IPS DF 6.9 (cell line): ENCODE results near the gene RASL11A.

ENCODE experiments used
- DNase-seq: peaks from one replicate; pipeline ENCODE4 v3.0.0-alpha.2; 2013; ENCODE audit warnings: low read depth, low spot score
- H3K27ac ChIP-seq: one replicate; pipeline ENCODE4 v1.5.1; 2013; ENCODE audit warnings: low read length, control low read depth
- H3K27me3 ChIP-seq: 2 replicates; pipeline ENCODE4 v1.6.1; 2013; ENCODE audit warnings: mild to moderate bottlenecking, low read length; ENCODE audit not compliant: control insufficient read depth, insufficient read depth
- H3K36me3 ChIP-seq: 2 replicates; pipeline ENCODE4 v1.6.1; 2013; ENCODE audit warnings: low read length; ENCODE audit not compliant: control insufficient read depth, insufficient read depth
- H3K4me1 ChIP-seq: 2 replicates; pipeline ENCODE4 v1.6.1; 2013; ENCODE audit warnings: low read length; ENCODE audit not compliant: control insufficient read depth, insufficient read depth
- H3K4me3 ChIP-seq: 2 replicates; pipeline ENCODE4 v1.5.1; 2013; ENCODE audit warnings: mild to moderate bottlenecking, low read length
- H3K9me3 ChIP-seq: 2 replicates; pipeline ENCODE4 v1.6.1; 2013; ENCODE audit warnings: low read length, inconsistent platforms; ENCODE audit not compliant: control insufficient read depth, insufficient read depth
- WGBS: extraction: QIAGEN DNeasy Blood & Tissue Kit; methylation state at CpG from one replicate; pipeline ENCODE4 v1.1.7; 2013; ENCODE audit warnings: mixed read lengths, missing lambda C conversion rate; ENCODE audit not compliant: insufficient read length, insufficient coverage; 5-methylcytosine and 5-hydroxymethylcytosine counted together

The RASL11A gene

DNA sequence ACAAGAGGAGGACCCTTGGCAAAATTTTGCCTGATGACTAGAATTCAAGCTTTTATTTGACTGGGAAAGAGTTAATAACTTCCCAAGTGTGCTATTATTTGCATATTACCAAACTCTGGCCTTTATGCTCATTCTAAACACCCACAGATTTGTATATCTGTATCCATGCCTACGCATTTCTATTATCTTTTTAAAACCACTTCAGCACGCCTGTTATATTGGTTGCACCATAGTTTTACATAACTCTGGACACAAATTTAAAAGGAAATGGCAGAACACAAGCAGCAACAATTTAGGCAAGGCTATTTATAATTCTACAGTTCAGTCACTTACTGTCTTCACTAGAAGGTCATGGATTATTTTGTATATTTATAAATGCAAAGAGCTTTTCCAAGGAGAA lies 3.7 kb upstream of the RASL11A start:
- Histone ChIP-seq H3K4me3 (no peak overlapping the region), H3K4me1 (peaks cover 2% of the 10 kb centered on the region; the same call in 1 of the 2 replicates), H3K9me3 (no peaks in the 10 kb centered on the region), H3K27ac (no peak overlapping the region), H3K27me3 (peaks cover 4% of the 10 kb centered on the region; the same call in 1 of the 2 replicates), H3K36me3 (no peaks in the 10 kb centered on the region)
- no CpG with 5 or more reads among the region's 2 CpGs for WGBS
- DNase-seq, result no peak

DNA sequence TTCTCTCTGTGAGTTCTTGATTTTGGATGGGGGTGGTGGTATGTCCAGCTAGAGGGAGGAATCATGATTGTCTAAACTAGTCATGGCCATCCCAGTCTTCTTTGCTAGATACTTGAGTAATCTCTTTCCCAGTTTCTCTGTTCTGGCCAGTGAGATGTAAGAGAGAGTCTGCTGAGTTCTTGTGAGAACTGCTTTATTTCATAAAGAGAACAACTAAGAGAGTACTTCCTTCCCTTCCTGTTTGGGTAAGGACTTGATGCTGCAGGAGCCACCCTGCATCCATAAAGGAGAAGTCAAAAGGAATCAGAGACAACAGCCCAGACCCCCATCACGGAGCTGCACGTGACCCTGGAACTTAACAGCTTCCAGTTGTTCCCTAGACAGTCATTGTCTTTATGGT lies 3.0 kb upstream of the RASL11A start:
- Histone ChIP-seq H3K9me3 (no peaks in the 10 kb centered on the region), H3K27me3 (peaks cover 4% of the 10 kb centered on the region; the same call in 1 of the 2 replicates), H3K4me1 (peaks cover 2% of the 10 kb centered on the region; the same call in 1 of the 2 replicates), H3K4me3 (no peak overlapping the region), H3K27ac (no peak overlapping the region), H3K36me3 (no peaks in the 10 kb centered on the region)
- no peak for DNase-seq
- no CpG with 5 or more reads among the region's 2 CpGs for WGBS

DNA sequence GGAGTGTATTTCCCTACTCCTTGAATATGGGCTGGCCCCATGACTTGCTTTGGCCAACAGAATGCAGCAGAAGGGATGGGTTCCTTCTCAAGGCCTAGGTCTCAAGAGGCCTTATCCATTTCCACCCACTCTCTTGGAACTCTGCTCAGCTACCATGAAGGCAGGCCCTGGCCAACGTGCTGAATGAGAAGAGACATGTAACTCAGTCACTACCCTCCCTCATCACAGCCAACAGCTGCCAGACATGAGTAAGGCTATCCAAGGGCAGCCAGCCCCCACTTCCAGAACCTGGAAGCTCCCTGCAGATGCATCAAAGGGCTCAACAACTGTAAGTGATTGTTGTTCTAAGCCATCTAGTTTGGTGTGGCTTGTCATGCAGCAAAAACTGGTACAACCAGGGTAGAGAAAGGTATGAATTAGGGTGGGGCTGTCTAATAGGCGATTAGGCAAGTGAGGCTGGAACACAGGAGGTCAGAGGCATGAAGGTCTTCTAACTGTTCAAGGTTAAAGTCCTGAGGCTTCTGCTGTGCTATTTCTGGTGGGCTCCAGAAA lies 1.4 kb upstream of the RASL11A start:
- no peak for DNase-seq
- H3K27ac ChIP-seq, result no peak overlapping the region
- peaks cover 4% of the 10 kb centered on the region; the same call in 1 of the 2 replicates for H3K27me3 ChIP-seq
- H3K9me3 ChIP-seq, result no peaks in the 10 kb centered on the region
- H3K36me3 ChIP-seq, result no peaks in the 10 kb centered on the region
- WGBS, result no CpG with 5 or more reads among the region's 2 CpGs
- no peak overlapping the region for H3K4me3 ChIP-seq
- peaks cover 2% of the 10 kb centered on the region; the same call in 1 of the 2 replicates for H3K4me1 ChIP-seq

- Histone ChIP-seq H3K36me3 (no peaks in the 10 kb centered on the region), H3K27ac (no peak overlapping the region), H3K9me3 (no peaks in the 10 kb centered on the region), H3K4me1 (peaks cover 2% of the 10 kb centered on the region; the same call in 1 of the 2 replicates), H3K4me3 (peak overlapping the region; percentile 65; the same call in 1 of the 2 replicates), H3K27me3 (peaks cover 4% of the 10 kb centered on the region; the same call in 1 of the 2 replicates)
- no peak for DNase-seq
- no CpG with 5 or more reads among the region's 15 CpGs for WGBS
Observed at GRCh38 chr13:27271570-27272096, 1.0 kb downstream of the RASL11A start.

GRCh38 chr13:27273658-27274425 lies 3.2 kb downstream of the RASL11A start:
- Histone ChIP-seq H3K36me3 (no peaks in the 10 kb centered on the region), H3K27ac (no peak overlapping the region), H3K4me3 (no peak overlapping the region), H3K9me3 (no peaks in the 10 kb centered on the region), H3K27me3 (peaks cover 4% of the 10 kb centered on the region; the same call in 1 of the 2 replicates), H3K4me1 (peaks cover 2% of the 10 kb centered on the region; the same call in 1 of the 2 replicates)
- 100% methylated on average over 2 of the region's 4 CpGs for WGBS
- no peak for DNase-seq

DNA sequence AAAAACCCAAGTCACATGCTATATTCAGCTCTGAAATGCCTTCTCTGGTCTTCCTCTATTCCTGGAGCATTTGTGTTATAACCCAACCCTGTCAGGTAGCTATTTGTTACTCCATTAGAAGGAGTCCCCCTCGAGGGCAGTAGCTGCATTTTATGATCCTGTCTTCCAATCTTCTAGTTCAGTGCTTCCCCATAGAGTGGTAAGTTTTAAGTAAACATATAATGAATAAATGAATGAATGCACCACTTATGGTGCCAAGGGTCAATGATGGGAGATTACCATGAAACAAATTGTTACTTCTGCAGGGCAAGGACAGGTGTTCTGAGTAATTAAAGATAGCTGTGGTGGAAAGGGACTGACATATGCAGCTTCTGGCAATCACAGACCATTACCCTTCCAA lies 4.0 kb downstream of the RASL11A start:
- Histone ChIP-seq H3K4me1 (peaks cover 2% of the 10 kb centered on the region; the same call in 1 of the 2 replicates), H3K9me3 (no peaks in the 10 kb centered on the region), H3K27ac (no peak overlapping the region), H3K4me3 (no peak overlapping the region), H3K27me3 (peaks cover 4% of the 10 kb centered on the region; the same call in 1 of the 2 replicates), H3K36me3 (no peaks in the 10 kb centered on the region)
- WGBS, result no CpG with 5 or more reads among the region's 1 CpG
- DNase-seq, result no peak

GRCh38 chr13:27276188-27276587 lies 5.6 kb downstream of the RASL11A start:
- no CpG with 5 or more reads among the region's 7 CpGs for WGBS

DNA sequence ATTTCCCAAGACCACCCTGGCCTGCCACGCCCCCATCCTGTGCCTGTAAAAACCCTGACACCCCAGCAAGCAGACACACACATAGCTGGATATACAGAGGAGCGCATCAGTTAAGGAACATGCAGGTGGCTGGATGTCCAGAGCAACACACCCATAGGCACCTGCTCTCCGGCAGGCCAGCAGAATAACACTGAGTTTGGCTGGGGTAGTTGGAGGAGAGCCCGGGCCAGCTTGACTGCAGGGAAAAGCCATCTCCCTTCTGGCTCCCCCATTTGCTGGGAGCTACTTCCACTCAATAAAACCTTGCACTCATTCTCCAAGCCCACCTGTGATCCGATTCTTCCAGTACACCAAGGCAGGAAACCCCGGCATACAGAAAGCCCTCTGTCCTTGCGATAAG lies 8.9 kb downstream of the RASL11A start:
- no peak for DNase-seq
- WGBS, result no CpG with 5 or more reads among the region's 7 CpGs

More at GRCh38 chr13:27276188-27276587, 5.6 kb downstream of the RASL11A start:
- Histone ChIP-seq H3K27me3 (peaks cover 4% of the 10 kb centered on the region; the same call in 1 of the 2 replicates), H3K9me3 (no peaks in the 10 kb centered on the region), H3K4me1 (peaks cover 2% of the 10 kb centered on the region; the same call in 1 of the 2 replicates), H3K4me3 (no peak overlapping the region), H3K36me3 (no peaks in the 10 kb centered on the region), H3K27ac (no peak overlapping the region)
- no peak for DNase-seq

DNA sequence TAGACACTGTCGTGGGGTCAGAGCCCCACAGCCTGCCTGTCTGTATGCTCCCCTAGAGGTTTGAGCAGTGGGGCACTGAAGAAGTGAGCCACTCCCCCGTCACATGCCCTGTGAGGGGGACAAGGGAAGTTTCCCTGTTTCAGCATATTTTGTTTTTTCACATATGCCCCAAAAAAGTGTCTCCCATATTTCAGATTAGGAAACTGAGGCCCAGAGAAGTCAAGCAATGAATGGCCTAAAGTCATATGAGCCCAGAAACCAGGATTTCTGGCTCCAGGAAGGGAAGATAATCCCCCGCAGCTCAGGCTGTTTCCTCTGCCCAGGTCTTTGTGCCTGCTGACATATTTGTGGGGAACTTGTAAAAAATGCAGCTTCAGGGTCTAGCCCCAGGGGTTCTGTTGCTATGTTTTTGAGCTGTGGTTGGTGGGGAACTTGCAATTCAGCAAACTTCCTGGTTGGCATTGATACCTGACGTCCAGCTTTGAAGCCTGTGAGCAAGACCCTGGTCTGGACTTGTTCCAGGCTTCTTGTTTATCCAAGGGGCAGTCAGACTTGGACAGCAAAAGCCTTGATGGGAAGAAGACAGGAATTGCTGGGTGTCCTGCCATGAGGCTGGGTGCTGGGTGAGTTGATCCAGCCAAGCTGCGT lies 9.5 kb downstream of the RASL11A start:
- Histone ChIP-seq H3K9me3 (no peaks in the 10 kb centered on the region), H3K4me3 (no peak overlapping the region), H3K27ac (no peak overlapping the region), H3K36me3 (no peaks in the 10 kb centered on the region), H3K4me1 (no peaks in the 10 kb centered on the region), H3K27me3 (no peaks in the 10 kb centered on the region)
- no peak for DNase-seq
- no CpG with 5 or more reads among the region's 5 CpGs for WGBS

More for the DNA sequence above, 8.9 kb downstream of the RASL11A start:
- Histone ChIP-seq H3K36me3 (no peaks in the 10 kb centered on the region), H3K27ac (no peak overlapping the region), H3K9me3 (no peaks in the 10 kb centered on the region), H3K4me3 (no peak overlapping the region), H3K27me3 (no peaks in the 10 kb centered on the region), H3K4me1 (no peaks in the 10 kb centered on the region)

GRCh38 chr13:27280841-27281240 lies 10.2 kb downstream of the RASL11A start:
- no peaks in the 10 kb centered on the region for H3K9me3 ChIP-seq
- no peaks in the 10 kb centered on the region for H3K4me1 ChIP-seq
- WGBS, result no CpG with 5 or more reads among the region's 4 CpGs
- H3K27me3 ChIP-seq, result no peaks in the 10 kb centered on the region
- no peak overlapping the region for H3K4me3 ChIP-seq
- H3K36me3 ChIP-seq, result no peaks in the 10 kb centered on the region
- H3K27ac ChIP-seq, result no peak overlapping the region
- no peak for DNase-seq
